PC-9 (cell line): Measurements from ENCODE around the gene RCOR1. TPM values are rescaled to one million over a fixed set of nuclear protein-coding genes. Genes with fewer than 3 reads are reported as not detected.
A peak's percentile ranks its signal among the peaks of the same experiment; 100 is the strongest.
"Not testable (repeated sequence)": the region's sequence is repeated elsewhere in the genome, so short reads cannot be mapped to it uniquely, and the experiment has no call there.

Experiments
- BruUV-seq: library from RNA; stranded (reverse); fragments of 400-500 nt; replicated peaks from 2 replicates; lab custom pipeline; 2021; lab: Mats Ljungman, UMichigan
- CTCF ChIA-PET: fragments of 300-600 bp; sonication (Branson Sonifier 250); formaldehyde crosslinking; loops from one replicate; lab custom pipeline; 2022; ENCODE audit warnings: antibody characterized with exemption; lab: Charles Lee
- POLR2A ChIA-PET: fragments of 300-600 bp; sonication (Branson Sonifier 250); formaldehyde crosslinking; loops from one replicate; lab custom pipeline; 2022; ENCODE audit warnings: antibody characterized with exemption; ENCODE audit not compliant: unreplicated experiment; lab: Charles Lee
- DNase-seq, 2 experiments: peaks; one replicate each; pipeline versions ENCODE4 v3.0.0 to v3.0.0-alpha.2; 2015 to 2022; ENCODE audit warnings: mixed read lengths in 1 of 2
- H2AFZ ChIP-seq: fragments of 200-600 bp; sonication (generic); 2 replicates; pipeline ENCODE4 v1.8.1; 2017; ENCODE audit warnings: antibody characterized with exemption
- H3F3A ChIP-seq: fragments of 200-600 bp; sonication (generic); 2 replicates; pipeline ENCODE4 v1.8.1; 2017; ENCODE audit warnings: antibody characterized with exemption, mild to moderate bottlenecking, low read depth; ENCODE audit not compliant: insufficient read depth
- H3K27ac ChIP-seq: fragments of 200-600 bp; sonication (generic); 2 replicates; pipeline ENCODE4 v1.6.1; 2016; ENCODE audit warnings: mixed run types
- H3K27me3 ChIP-seq: fragments of 200-600 bp; sonication (generic); 2 replicates; pipeline ENCODE4 v1.6.1; 2016; ENCODE audit warnings: low read depth, mixed run types; ENCODE audit not compliant: insufficient read depth
- H3K36me3 ChIP-seq: fragments of 200-600 bp; sonication (generic); 2 replicates; pipeline ENCODE4 v1.6.1; 2016; ENCODE audit warnings: low read depth, mixed run types
- H3K4me1 ChIP-seq: fragments of 200-600 bp; sonication (generic); replicated peaks from 2 replicates; pipeline ENCODE4 v1.6.1; 2016; ENCODE audit warnings: mixed run types; ENCODE audit not compliant: insufficient read depth
- H3K4me2 ChIP-seq: fragments of 200-600 bp; sonication (generic); 2 replicates; pipeline ENCODE4 v1.6.1; 2017; ENCODE audit warnings: mixed run types
- H3K4me3 ChIP-seq: fragments of 200-600 bp; sonication (generic); 2 replicates; pipeline ENCODE4 v1.6.1; 2016; ENCODE audit warnings: mixed run types
- H3K79me2 ChIP-seq: fragments of 200-600 bp; sonication (generic); 2 replicates; pipeline ENCODE4 v1.6.1; 2017; ENCODE audit warnings: low read depth, mixed run types
- H3K9me2 ChIP-seq: fragments of 200-600 bp; sonication (generic); 2 replicates; pipeline ENCODE4 v1.8.1; 2017; ENCODE audit warnings: mild to moderate bottlenecking; ENCODE audit not compliant: insufficient read depth
- H3K9me3 ChIP-seq: fragments of 200-600 bp; sonication (generic); 2 replicates; pipeline ENCODE4 v1.8.1; 2016; ENCODE audit warnings: low read depth; ENCODE audit not compliant: insufficient read depth
- H4K20me1 ChIP-seq: fragments of 200-600 bp; sonication (generic); 2 replicates; pipeline ENCODE4 v1.8.1; 2017; ENCODE audit not compliant: insufficient read depth
- CTCF ChIP-seq: fragments of 200-600 bp; sonication (generic); conservative IDR thresholded peaks from 2 replicates; pipeline ENCODE4 v1.6.1; 2017; ENCODE audit warnings: mixed run types, antibody characterized with exemption, mild to moderate bottlenecking, moderate library complexity
- EZH2 ChIP-seq: fragments of 200-600 bp; sonication (generic); IDR thresholded peaks from 2 replicates; pipeline ENCODE4 v1.8.0; 2017; ENCODE audit warnings: antibody characterized with exemption, low read depth
- intact Hi-C: fragments of 100-400 bp; cut with micrococcal nuclease; formaldehyde crosslinking; loops from one replicate; pipeline ENCODE4 v1.10.0; 2022; ENCODE audit not compliant: unreplicated experiment
- total RNA-seq: library from RNA; stranded (reverse); gene quantifications from 2 replicates; pipeline ENCODE4 v1.2.3, GENCODE V29; 2021

Gene RCOR1
- total RNA-seq, 1 experiment from 2014 or later = 67.2 TPM

GRCh38 chr14:102548616-102549240 lies 43.7 kb upstream of the RCOR1 start:
- peaks cover 12% of the 10 kb centered on the region for H3K79me2 ChIP-seq
- H3K4me1 ChIP-seq = peaks cover 48% of the 10 kb centered on the region
- ChIA-PET CTCF (no interaction called here), POLR2A (interaction anchor here (0.5 kb wide), 1 partner anchor 20 kb away, joined by 4 read pairs; no protein-coding TSS in a partner anchor)
- intact Hi-C loops = no loop called here
- H3K36me3 ChIP-seq = no peaks in the 10 kb centered on the region
- H3K9me2 ChIP-seq = no peaks in the 10 kb centered on the region
- H3F3A ChIP-seq = peaks cover 46% of the 10 kb centered on the region; the same call in 1 of the 2 replicates
- H2AFZ ChIP-seq = no peak overlapping the region
- no peak for TF ChIP-seq CTCF
- TF ChIP-seq EZH2 = no peak
- H4K20me1 ChIP-seq = no peaks in the 10 kb centered on the region
- H3K4me2 ChIP-seq = no peak overlapping the region
- H3K27ac ChIP-seq = no peak overlapping the region
- peaks cover 14% of the 10 kb centered on the region; the same call in 1 of the 2 replicates for H3K27me3 ChIP-seq
- no TSS peak for BruUV-seq
- no peak overlapping the region for H3K4me3 ChIP-seq
- no peaks in the 10 kb centered on the region for H3K9me3 ChIP-seq
- DNase-seq = no peak

- DNase-seq, intact Hi-C loops, H3K27ac ChIP-seq, H3K4me3 ChIP-seq, H3K27me3 ChIP-seq, H3K4me2 ChIP-seq, POLR2A ChIA-PET, H3K36me3 ChIP-seq, H3K9me2 ChIP-seq, H2AFZ ChIP-seq, H3K9me3 ChIP-seq, H4K20me1 ChIP-seq, BruUV-seq, CTCF ChIA-PET: not testable (repeated sequence)
- peaks cover 30% of the 10 kb centered on the region; the same call in 1 of the 2 replicates for H3F3A ChIP-seq
- peaks cover 16% of the 10 kb centered on the region for H3K79me2 ChIP-seq
- peaks cover 35% of the 10 kb centered on the region for H3K4me1 ChIP-seq
These were observed 41.5 kb upstream of the RCOR1 start for GRCh38 chr14:102550927-102551401.

GRCh38 chr14:102551995-102552705 lies 40.3 kb upstream of the RCOR1 start:
- Histone ChIP-seq H3K36me3 (no peaks in the 10 kb centered on the region), H2AFZ (peak overlapping the region; percentile 75), H4K20me1 (no peaks in the 10 kb centered on the region), H3K4me2 (peak overlapping the region; percentile 78), H3K4me1 (peaks cover 35% of the 10 kb centered on the region), H3F3A (peaks cover 30% of the 10 kb centered on the region; the same call in 1 of the 2 replicates), H3K27me3 (no peaks in the 10 kb centered on the region), H3K4me3 (peak overlapping the region; percentile 50), H3K79me2 (peaks cover 16% of the 10 kb centered on the region), H3K9me2 (no peaks in the 10 kb centered on the region), H3K9me3 (no peaks in the 10 kb centered on the region), H3K27ac (peak overlapping the region; percentile 61)
- DNase-seq = peak; percentile 84
- BruUV-seq = no TSS peak
- ChIA-PET CTCF (no interaction called here), POLR2A (no interaction called here)
- intact Hi-C loops = loop anchor here (1.0 to 2.0 kb wide), 3 partner anchors 17 to 40 kb away; partner anchors contain the start of gene RCOR1
- TF ChIP-seq CTCF (no peak), EZH2 (no peak)
